K562 (cell line): Measurements from ENCODE around the gene IFNA6. TPM values are rescaled to one million over a fixed set of nuclear protein-coding genes. Genes with fewer than 3 reads are reported as not detected.

ENCODE experiments used
- ATAC-seq: fragments of 200-7000 bp; cut with Tn5 transposase; 3 replicates; pipeline ENCODE4 v1.9.1; 2020; ENCODE audit warnings: moderate library complexity
- BruUV-seq: library from RNA; stranded (reverse); fragments of 400-500 nt; replicated peaks from 2 replicates; lab custom pipeline; 2021; lab: Mats Ljungman, UMichigan
- CTCF ChIA-PET: fragments of 300-600 bp; formaldehyde crosslinking; extraction: SDS; loops from one replicate; lab custom pipeline; 2021; ENCODE audit warnings: low intra/inter-chr PET ratio; lab: Yijun Ruan, JAX
- POLR2A ChIA-PET: fragments of 300-600, 350-650 bp; sonication (Branson Sonifier 250); formaldehyde crosslinking; extraction: SDS; loops from one replicate; lab custom pipeline; 2021; ENCODE audit warnings: antibody characterized with exemption, inconsistent platforms; lab: Yijun Ruan, JAX
- DNase-seq, 4 experiments: peaks; one replicate each; pipeline versions ENCODE4 v3.0.0 to v3.0.0-alpha.2; 2011 to 2018; ENCODE audit warnings: low spot score in 3 of 4, mixed read lengths in 3 of 4; ENCODE audit errors: extremely low read depth in 1 of 4
- FAIRE-seq: peaks from 2 replicates; lab custom pipeline; 2011; peaks lifted over from hg19 to GRCh38; lab: Jason Lieb, UNC
- H2AFZ ChIP-seq: 2 replicates; pipeline ENCODE4 v1.6.0; 2011; ENCODE audit warnings: low read depth, low read length, control low read depth, inconsistent platforms
- H3K27ac ChIP-seq: fragments of 200-600 bp; 3 replicates; pipeline ENCODE4 v1.8.0; 2011; ENCODE audit warnings: low read depth, mild to moderate bottlenecking, control low read depth, inconsistent platforms, low read length, moderate library complexity, mixed read lengths; ENCODE audit errors: extremely low read depth
- H3K27me3 ChIP-seq, 2 experiments: fragments of 300-600 bp in 1 of 2; 2 replicates in 1 of 2; 3 replicates in 1 of 2; pipeline versions ENCODE4 v1.6.0 to v1.8.0; 2011; ENCODE audit warnings: inconsistent platforms in 2 of 2, low read length in 2 of 2, mild to moderate bottlenecking in 1 of 2, mixed read lengths in 1 of 2, moderate library complexity in 1 of 2; ENCODE audit not compliant: control insufficient read depth in 2 of 2, insufficient read depth in 2 of 2
- H3K36me3 ChIP-seq: fragments of 300-600 bp; 3 replicates; pipeline ENCODE4 v1.8.0; 2011; ENCODE audit warnings: mild to moderate bottlenecking, low read length, inconsistent platforms; ENCODE audit not compliant: control insufficient read depth, insufficient read depth
- H3K4me1 ChIP-seq, 2 experiments: fragments of 200-600 bp in 1 of 2; replicated peaks in 1 of 2; 2 replicates in 1 of 2; 3 replicates in 1 of 2; pipeline versions ENCODE4 v1.5.1 to v1.8.0; 2011; ENCODE audit warnings: inconsistent platforms in 2 of 2, low read length in 2 of 2, mild to moderate bottlenecking in 1 of 2, mixed read lengths in 1 of 2, moderate library complexity in 1 of 2; ENCODE audit not compliant: control insufficient read depth in 2 of 2, insufficient read depth in 2 of 2
- H3K4me2 ChIP-seq: 2 replicates; pipeline ENCODE4 v1.6.1; 2011; ENCODE audit warnings: low read length, control low read depth, inconsistent platforms, mixed read lengths; ENCODE audit not compliant: insufficient read depth
- H3K4me3 ChIP-seq: fragments of 200-600 bp; sonication (generic), shearing (Covaris generic); 2 replicates; pipeline ENCODE4 v1.5.1; 2016; ENCODE audit warnings: control low read depth, inconsistent platforms
- H3K79me2 ChIP-seq: fragments of 200-600 bp; 3 replicates; pipeline ENCODE4 v1.8.0; 2011; ENCODE audit warnings: low read length, inconsistent platforms; ENCODE audit not compliant: control insufficient read depth, insufficient read depth
- H3K9ac ChIP-seq, 2 experiments: 2 replicates each; pipeline versions ENCODE4 v1.6.0 to v1.6.1; 2011; ENCODE audit warnings: low read depth in 2 of 2, low read length in 2 of 2, control low read depth in 1 of 2, inconsistent platforms in 1 of 2, mild to moderate bottlenecking in 1 of 2, mixed read lengths in 1 of 2; ENCODE audit not compliant: insufficient read depth in 1 of 2
- H3K9me1 ChIP-seq: one replicate; pipeline ENCODE4 v1.6.0; 2011; ENCODE audit warnings: inconsistent platforms, mild to moderate bottlenecking, low read length, moderate library complexity; ENCODE audit not compliant: control insufficient read depth, insufficient read depth
- H3K9me3 ChIP-seq: replicated peaks from 2 replicates; pipeline ENCODE4 v1.5.1; 2011; ENCODE audit warnings: low read depth, low read length, inconsistent platforms; ENCODE audit not compliant: control insufficient read depth, insufficient read depth
- H4K20me1 ChIP-seq: replicated peaks from 2 replicates; pipeline ENCODE4 v1.6.1; 2011; ENCODE audit warnings: low read length, inconsistent platforms, mixed read lengths; ENCODE audit not compliant: control insufficient read depth, insufficient read depth
- NR2F6 ChIP-seq: fragments of 450-650 bp; formaldehyde crosslinking; IDR thresholded peaks from 2 replicates; pipeline ENCODE4 v1.4.0; 2020; ENCODE audit warnings: mild to moderate bottlenecking
- TAF1 ChIP-seq: IDR thresholded peaks from 2 replicates; pipeline ENCODE4 v1.6.1; 2011; ENCODE audit warnings: mild to moderate bottlenecking, low read length, moderate library complexity; ENCODE audit not compliant: insufficient read depth, control insufficient read depth, severe bottlenecking; ENCODE audit errors: extremely low read depth
- ZBTB11 ChIP-seq, 3 experiments: fragments of 200-800 bp in 1 of 3; fragments of 250-450 bp in 1 of 3; fragments of 450-650 bp in 1 of 3; sonication (Bioruptor Pico) in 1 of 3; sonication (Bioruptor generic) in 1 of 3; formaldehyde crosslinking in 1 of 3; IDR thresholded peaks; 2 replicates each; pipeline versions ENCODE4 v1.6.1 to v1.8.0; 2016 to 2022; ENCODE audit warnings: mild to moderate bottlenecking in 2 of 3, missing genetic modification characterization in 2 of 3, missing compliant biosample characterization in 1 of 3, moderate library complexity in 1 of 3
- ZNF740 ChIP-seq, 3 experiments: fragments of 200-800 bp in 1 of 3; sonication (Bioruptor generic) in 1 of 3; sonication (generic) in 1 of 3; formaldehyde crosslinking in 1 of 3; IDR thresholded peaks; 2 replicates each; pipeline versions ENCODE4 v1.6.1 to v1.8.0; 2016 to 2022; ENCODE audit warnings: mild to moderate bottlenecking in 2 of 3, missing compliant biosample characterization in 2 of 3, missing genetic modification characterization in 2 of 3, missing genetic modification reagents in 1 of 3
- WGBS: fragments of 100-300 bp; shearing (Covaris generic); methylation state at CpG from one replicate; pipeline ENCODE4 v1.1.6; 2016; ENCODE audit warnings: low coverage, mixed read lengths; ENCODE audit not compliant: insufficient coverage; ENCODE audit errors: missing lambda C conversion rate; 5-methylcytosine and 5-hydroxymethylcytosine counted together
- in situ Hi-C: fragments of 300-500 bp; cut with MboI; formaldehyde crosslinking; loops from 4 replicates; pipeline ENCODE4 v1.15.0; 2018; ENCODE audit warnings: inconsistent platforms, mixed read lengths
- intact Hi-C: fragments of 100-400 bp; cut with micrococcal nuclease; formaldehyde crosslinking; loops from 2 replicates; pipeline ENCODE4 v1.14.2; 2022
- polyA plus RNA-seq, 8 experiments: library from polyadenylated mRNA; depleted of rRNA in 4 of 8; stranded (reverse) in 5 of 8; unstranded in 3 of 8; fragments of >200 nt; fragmentation: Nextera tagmentation in 2 of 8; fragmentation: Illumina TruSeq in 1 of 8; extraction: Ambion mirVana in 2 of 8; extraction: Trizol in 1 of 8; gene quantifications; 2 replicates each; pipeline versions ENCODE4 v1.2.1 to v1.2.3, GENCODE V29; 2011 to 2014; ENCODE audit warnings: inconsistent platforms in 1 of 8, missing spikeins in 1 of 8
- total RNA-seq, 7 experiments: library from RNA; depleted of rRNA in 6 of 7; stranded (reverse); fragments of >200 nt in 6 of 7; fragmentation: Illumina TruSeq in 2 of 7; extraction: Trizol in 2 of 7; gene quantifications; 2 replicates each; pipeline versions ENCODE4 v1.2.1 to v1.2.3, GENCODE V29; 2011 to 2021; ENCODE audit warnings: low replicate concordance in 1 of 7

Gene IFNA6
- total and polyA plus RNA-seq, 9 of the 15 experiments (the other 6 are each of a cell fraction or from before 2014, with no cell fraction given) = not detected

- ChIA-PET CTCF (no interaction called here), POLR2A (no interaction called here)
- no peak for FAIRE-seq
- intact Hi-C loops = no loop called here
- Histone ChIP-seq H3K27me3 (no peaks in the 10 kb centered on the region), H3K4me2 (no peak overlapping the region), H3K36me3 (no peaks in the 10 kb centered on the region), H3K27ac (no peak overlapping the region), H3K9me1 (no peaks in the 10 kb centered on the region), H3K4me1 (no peaks in the 10 kb centered on the region), H3K9ac (no peak overlapping the region), H3K4me3 (no peak overlapping the region), H3K9me3 (no peaks in the 10 kb centered on the region), H4K20me1 (no peaks in the 10 kb centered on the region), H2AFZ (no peak overlapping the region), H3K79me2 (no peaks in the 10 kb centered on the region)
- BruUV-seq = no TSS peak
- WGBS = no CpG with 5 or more reads among the region's 5 CpGs
- DNase-seq = no peak
- in situ Hi-C loops = no loop called here
- ATAC-seq = no peak
- TF ChIP-seq TAF1 (no peak), ZBTB11 (CRISPR knock-in tag; IDR thresholded peaks at IDR 0.05) (no peak), ZNF740 (CRISPR knock-in tag; IDR thresholded peaks at IDR 0.05) (no peak), ZNF740 (tag; IDR thresholded peaks at IDR 0.05) (no peak), NR2F6 (CRISPR knock-in tag) (no peak)
Observed at GRCh38 chr9:21381448-21382339, 31.0 kb upstream of the IFNA6 start.
